HG02884 (cell line): ENCODE results near the gene RB1.
"Not testable (repeated sequence)": the region's sequence is repeated elsewhere in the genome, so short reads cannot be mapped to it uniquely, and the experiment has no call there.

ENCODE experiments used
- ATAC-seq: cut with Tn5 transposase; IDR thresholded peaks from one replicate; pipeline ENCODE4 v1.9.1; 2021; ENCODE audit warnings: mild to moderate bottlenecking, moderate library complexity; ENCODE audit not compliant: unreplicated experiment

The RB1 gene

DNA sequence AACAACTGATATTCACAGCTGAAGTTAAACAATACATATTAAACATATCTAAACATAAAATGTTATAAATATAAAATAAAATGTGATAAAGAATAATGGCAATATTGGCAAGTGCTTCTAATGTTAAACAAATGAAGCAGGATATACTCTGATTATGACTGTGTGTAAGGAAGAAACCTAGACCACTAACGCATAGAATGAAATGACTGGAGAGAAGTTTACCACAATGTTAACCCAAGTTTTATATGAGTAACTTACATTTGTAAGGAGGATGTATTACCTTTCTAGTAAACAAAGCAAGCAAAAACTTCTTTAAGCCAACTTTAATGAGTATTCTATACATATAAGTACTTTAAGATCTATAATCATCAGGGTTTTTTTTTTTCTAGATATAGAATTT, 43.0 kb downstream of the RB1 start:
- ATAC-seq, result no peak

DNA sequence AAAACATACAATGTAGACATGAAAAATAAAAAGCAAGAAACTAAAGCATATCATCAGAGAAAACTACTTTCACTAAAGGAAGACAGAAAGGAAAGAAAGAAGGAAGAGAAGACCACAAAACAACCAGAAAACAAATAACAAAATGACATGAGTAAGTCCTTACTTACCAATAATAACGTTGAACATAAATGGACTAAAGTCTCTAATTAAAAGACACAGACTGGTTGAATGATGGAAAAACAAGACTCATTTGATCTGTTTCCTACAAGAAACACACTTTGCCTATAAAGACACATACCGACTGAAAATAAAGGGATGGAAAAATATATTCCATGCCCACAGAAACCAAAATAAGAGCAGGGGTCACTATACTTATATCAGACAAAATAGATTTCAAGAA, 46.0 kb downstream of the RB1 start:
- no peak for ATAC-seq

DNA sequence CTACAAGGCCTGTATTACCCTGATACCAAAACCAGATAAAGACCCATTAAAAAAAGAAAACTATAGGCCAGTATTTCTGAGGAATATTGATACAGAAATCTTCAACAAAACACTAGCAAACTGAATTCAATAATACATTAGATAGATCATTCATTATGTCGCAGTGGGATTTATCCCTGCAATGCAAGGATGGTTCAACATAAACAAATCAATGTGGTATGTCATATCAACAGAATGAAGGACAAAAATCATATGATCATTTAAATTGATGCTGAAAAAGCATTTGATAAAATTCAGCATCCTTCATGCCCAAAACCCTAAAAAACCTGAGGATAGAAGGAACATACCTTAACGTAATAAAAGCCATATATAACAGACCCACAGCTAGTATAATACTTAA, 50.0 kb downstream of the RB1 start:
- no peak for ATAC-seq

DNA sequence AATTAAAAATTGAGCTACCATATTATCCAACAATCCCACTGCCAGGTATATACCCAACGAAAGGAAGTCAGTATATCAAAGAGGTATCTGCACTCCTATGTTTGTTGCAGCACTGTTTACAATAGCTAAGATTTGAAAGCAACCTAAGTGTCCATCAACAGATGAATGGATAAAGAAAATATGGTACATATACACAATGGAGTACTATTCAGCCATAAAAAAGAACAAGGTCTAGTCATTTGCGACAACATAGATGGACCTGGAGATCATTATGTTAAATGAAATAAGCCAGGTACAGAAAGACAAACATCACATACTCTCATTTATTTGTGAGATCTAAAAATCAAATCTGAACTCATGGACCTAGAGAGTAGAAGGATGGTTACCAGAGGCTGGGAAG, 52.0 kb downstream of the RB1 start:
- ATAC-seq, result not testable (repeated sequence)

DNA sequence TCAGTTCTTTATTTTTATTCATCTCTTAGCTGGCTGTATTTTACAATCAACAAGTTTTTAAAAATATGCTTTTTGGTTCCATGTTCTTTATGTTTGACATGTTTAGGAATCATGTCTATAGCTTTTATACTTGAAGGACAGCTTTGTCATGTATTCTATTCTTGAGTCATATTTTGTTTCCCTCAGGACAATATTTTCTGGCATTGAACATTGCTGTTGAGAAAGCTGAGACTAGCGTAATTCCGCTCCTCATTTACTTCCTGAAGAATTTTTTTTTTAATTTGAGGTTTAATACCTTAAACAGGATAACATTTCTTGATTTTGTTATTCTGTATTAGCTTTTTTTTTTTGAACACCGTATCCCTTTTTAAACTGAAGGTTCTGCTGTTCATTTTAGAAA, 53.2 kb downstream of the RB1 start:
- no peak for ATAC-seq

DNA sequence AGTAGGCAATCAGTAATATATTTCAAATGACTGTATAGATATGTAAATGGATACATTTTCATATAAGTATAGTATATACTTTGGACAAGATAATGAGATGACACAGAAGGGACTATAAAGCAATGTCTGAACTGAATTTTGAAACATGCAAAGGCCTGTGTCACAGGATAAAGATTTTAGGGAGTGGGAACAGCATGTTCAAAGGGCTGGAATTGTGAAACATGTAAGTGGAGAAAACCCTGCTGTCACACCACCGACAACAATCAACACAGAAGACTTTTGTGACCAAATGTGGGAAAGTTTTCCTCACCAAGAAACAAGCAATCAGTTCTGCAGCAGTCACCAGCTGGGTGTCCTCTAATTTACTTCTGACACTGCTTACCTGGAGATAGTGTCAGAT, 66.4 kb downstream of the RB1 start:
- ATAC-seq, result no peak

DNA sequence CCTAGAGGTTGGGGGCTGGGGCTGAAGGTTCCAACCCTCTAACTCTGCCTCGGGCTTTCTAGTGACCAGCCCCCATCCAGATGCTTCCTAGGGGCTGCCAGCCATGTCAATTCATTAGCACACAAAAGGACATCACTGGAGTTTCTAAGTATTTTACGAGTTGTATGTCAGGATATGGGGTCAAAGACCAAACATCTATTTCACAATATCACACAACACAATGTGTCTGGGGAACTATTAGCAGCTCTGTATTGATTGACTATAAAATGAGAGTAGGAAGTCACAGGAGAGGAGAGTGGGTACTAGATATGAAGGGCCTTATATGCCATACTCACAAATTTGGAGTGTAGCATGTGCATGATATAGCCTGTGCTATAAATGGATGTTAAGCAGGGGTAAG, 67.3 kb downstream of the RB1 start:
- ATAC-seq, result no peak

DNA sequence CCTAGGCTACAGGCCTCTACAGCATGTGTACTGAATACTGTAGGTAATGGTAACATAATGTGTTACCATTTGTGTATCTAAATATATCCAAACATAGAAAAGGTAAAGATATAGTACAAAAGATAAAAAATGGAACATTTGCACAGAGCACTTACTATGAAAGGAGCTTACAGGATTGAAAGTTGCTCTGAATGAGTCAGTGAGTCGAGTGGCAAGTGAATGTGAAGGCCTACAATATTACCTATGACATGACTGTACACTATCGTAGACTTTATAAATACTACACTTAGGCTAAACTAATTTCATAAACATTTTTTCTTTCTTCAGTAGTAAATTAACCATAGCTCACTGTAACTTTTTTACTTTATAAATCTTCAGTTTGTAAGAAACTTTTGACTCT, 74.3 kb downstream of the RB1 start:
- no peak for ATAC-seq

DNA sequence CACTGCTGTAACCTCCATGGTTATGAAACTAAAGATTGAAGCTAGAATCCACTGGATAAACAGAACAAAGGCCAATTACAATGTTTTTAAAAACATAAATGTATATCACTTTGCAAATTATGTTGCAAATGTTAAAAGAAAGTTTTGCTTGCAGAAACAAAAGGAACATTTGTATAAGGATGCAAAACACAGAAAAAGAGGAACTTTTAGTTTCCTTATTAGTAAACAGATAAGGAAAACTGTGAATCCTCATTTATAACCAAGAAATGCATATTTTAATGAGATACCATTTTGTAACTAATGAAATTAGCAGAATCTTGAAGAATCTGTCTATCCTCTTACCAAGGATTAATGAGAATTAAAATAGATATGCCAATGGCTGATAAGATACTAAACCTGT, 77.0 kb downstream of the RB1 start:
- ATAC-seq, result no peak

DNA sequence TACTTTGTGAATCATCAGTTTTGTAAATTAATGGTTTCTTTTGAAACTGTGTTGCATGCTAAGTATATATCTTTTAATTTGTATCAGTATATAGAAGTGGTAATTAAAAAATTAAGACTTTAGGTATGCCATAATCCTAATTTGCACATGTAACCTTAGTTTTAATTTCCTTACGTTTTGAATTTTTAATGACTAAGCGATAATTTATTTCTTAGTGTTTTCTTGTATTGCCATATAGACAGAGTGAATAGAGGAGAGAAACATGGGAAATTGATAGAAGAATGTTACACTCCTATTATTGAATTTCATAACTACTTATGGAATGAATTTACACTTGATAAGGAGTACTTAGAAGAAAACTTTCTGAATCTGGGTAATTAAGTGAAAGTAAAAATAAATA, 79.8 kb downstream of the RB1 start:
- ATAC-seq, result no peak

DNA sequence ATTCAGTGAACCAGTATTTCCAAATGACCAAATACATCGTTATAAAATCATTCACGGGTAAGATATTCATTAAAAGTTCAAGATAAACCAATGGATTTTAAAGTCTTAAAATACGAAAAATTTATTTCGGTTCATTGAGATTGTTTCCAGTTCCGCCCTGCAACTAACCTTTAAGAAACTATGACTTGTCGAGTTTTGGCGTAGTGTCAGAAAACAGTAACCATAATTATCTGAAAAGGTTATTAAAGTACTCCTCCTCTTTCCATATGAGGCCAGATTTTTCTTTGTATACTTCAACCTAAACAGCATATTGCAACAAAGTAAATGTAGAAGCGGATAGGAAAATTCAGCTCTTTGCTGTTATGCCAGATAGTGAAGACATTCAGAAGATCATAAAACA, 83.3 kb downstream of the RB1 start:
- ATAC-seq, result no peak

DNA sequence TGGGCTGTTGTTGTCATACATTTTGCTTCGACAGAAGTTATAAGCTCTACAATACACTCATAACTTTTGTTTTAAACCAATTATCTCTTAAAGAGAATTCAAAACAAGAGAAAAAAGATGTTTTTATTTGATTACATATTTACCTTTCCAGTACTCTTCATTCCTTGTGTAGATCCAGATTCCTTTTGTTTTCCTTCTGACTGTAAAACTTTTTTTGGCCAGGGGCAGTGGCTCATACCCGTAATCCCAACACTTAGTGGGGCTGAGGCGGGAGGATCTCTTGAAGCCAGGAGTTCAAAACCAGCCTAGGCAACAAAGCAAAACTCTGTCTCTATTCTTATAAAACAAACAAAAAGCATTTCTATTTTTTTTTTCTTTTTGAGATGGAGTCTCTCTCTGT, 87.7 kb downstream of the RB1 start:
- ATAC-seq, result no peak

DNA sequence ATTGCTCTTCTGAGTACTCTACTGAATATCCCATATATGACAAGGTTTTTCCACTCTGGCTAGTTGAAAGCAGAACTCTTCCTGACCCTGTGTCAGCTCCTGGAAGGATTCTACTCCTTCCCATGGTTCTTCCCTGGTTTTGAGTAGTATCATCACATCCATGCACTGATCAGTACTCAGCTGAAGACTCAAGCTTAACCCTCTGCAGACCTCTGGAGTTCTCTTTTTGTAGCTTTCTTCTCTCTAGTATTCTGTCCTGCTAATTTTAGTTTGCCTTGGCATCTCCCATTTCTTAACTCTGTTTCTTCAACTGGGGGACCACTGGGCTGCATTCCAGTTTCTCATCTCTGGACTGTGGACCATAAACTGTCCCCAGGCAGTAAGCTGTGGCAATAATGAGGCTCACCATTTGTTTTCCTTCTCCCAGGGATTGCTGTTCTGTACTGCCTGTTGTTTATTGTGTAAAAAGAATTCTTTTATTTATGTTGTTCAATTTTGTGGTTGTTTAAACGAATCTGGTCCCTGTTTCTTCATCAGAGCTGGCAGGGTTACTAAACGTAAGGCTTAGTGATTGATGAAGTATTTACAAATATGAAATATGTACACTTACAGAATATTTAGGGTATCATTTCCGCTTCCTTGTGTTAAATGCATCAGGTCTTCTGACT, 89.6 kb downstream of the RB1 start:
- ATAC-seq, result no peak

DNA sequence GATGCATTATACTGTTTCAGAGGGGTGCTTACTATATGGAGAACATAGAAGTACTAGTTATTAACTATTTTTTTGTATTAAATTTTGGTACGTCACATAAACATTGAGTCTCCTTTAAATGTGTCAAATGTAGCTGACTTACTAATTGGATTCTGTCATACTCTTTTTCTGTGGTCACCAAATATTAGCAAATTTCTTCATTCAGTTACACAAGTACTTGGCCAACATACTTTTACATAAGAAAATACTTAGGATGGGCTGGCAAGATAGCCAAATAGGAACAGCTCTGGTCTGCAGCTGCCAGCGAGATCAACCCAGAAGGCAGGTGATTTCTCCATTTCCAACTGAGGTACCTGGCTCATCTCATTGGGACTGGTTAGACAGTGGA, 90.1 kb downstream of the RB1 start:
- ATAC-seq, result no peak

DNA sequence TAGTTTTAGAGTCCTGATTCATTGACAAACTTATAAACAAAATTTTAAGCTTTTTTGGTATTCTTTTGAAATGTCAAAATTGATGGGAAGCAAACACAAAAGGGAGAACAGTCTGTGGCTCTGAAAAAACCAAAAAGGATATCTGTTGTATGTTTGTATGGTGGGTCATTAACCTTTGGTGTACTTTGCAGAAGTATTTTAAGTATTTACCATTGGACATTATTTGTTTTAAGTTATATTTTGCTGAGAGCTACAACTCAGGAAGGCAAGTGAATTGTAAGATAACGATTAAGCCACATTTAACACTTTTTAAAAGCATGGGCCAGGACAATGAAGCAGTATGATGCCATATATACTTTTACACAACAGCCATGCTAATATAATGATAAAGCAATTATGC, 94.2 kb downstream of the RB1 start:
- no peak for ATAC-seq

DNA sequence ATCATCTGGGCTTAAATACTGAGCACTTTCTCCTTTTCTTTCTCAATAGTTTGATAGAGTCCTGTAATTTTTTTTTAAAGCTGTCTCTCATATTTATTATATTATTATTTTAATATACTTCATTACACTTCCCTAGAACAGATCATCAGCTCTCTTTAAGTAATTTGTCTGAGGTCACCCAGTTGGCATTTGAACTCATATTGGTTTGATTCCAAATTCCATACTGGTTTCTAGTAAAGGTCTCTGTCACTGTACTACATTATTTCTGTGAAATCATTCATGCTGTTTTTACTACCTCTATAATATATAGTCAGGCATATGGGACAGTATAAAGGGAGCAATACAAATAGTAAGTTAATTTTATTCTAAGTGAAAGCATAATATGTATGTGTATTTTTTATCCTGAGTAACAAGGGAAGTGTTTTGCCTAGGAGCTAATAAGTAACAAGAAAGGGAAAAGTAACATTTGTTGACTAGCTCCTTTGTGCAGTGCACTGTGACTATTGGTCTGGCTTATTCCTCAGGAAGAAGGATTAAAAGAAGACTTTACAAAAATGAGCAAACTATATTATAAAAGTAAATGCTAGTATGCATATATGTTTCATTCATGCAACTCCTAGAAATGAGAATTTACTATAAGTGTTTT, 95.0 kb downstream of the RB1 start:
- ATAC-seq, result no peak

DNA sequence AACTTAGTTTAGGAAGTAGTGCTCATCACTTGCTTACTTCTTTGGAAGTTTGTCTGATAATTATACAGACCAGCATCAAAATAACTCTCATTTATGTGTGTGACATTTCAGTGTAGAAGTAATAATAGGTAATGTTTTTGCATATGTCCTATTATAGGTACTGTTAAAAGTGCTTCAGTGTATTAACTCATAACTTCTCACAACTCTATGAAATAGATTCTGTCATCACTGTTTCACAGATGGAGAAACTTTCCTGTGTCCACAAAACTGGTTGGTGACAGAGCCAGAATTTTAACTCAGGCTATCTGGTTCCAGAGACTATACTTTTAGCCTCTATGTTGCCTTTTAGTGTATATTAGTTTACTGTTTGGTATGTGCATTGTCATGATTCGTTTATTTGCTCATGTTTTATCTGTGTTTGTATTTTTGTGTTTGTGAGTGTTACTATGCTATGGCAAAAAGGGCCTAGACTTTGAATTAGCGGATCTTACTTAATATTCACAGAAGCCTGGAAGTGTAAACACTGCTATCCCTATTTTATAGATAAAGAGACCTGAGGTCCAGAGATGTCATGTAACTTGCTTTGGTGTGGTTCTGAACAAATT, 96.6 kb downstream of the RB1 start:
- no peak for ATAC-seq

DNA sequence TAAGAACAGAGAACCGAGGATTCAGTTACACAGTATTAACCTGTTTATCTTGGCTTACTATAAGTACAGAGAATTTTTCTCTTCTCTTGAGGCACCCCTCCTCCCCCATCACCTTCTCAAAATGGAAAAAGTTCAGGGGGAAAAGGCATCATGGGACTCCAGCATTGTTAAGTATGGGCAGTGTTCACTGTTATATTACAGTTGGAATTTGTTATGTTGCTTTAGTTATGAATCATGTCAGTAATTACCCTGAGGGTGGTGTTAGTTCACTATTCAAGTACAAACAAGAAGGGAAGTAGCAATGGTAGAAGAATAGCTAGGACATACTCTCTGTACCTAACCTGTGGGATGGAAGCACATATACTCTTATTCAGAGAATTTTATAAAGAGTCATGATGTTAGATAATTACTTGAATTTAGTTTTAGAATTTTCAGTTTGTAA, 97.3 kb downstream of the RB1 start:
- no peak for ATAC-seq

DNA sequence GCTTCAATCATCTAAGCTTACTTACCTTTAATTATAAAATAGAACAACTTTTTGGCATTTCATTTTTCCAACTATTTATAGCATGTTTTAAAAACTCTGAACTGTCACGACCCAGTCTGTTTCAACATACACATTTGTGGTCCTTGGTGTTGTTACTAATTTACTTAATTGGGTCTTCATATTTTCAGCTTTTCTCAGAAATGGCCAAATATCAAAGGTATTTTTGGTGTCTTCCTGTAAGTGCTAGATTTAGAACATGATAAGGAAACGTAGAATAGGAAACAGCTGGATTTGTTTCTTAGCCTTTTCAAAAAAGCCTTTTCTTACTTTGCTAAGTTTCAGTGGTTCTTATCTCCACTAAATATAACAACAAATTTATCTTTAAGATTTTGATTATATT, 97.9 kb downstream of the RB1 start:
- ATAC-seq, result no peak

DNA sequence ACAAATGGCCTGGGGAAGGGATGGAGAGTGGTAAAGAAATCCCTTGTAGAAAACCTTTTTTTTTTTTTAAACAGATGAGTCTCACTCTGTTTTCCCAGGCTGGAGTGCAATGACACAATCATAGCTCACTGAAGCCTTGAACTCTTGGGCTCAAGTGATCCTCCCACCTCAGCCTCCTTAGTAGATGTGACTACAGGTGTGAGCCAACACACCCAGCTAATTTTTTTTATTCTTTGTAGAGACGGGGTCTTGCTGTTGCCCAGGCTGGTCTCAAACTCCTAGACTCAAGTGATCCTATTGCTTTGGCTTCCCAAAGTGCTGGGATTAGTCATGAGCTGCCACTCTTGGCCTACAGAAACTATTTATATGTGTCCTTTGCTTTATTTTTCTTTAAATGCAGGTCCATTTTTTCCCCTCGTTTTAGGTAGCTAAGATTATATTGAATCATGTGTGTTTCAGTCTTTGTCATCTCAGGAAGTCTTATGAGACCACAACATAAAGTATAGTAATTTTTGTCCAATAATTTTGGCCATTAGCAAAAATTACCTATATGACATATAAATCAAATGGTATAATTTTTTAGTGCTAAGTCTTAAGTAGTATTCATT, 98.9 kb downstream of the RB1 start:
- peak; percentile 46 for ATAC-seq

DNA sequence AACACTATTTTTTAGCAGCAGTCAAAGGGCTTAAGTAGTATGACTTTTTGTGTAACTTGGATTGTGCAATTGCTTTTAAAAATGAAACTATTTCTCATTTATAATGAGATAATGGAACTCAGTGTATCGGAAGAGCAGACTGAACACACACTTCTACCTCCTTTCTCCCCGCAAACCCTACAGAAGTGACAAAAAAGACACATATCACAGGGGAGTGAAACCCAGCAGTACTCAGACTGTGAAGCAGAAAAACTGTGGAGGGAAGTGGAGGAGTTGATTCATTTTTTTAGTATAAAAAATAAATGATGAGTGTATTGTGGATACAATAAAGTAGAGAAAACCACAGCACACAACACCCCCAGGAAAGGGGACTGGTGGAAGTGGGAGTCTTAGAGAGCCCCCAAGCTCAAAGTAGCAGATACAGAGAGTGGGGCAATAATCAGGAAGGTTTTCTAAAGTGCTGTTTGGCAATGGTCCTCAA, 99.6 kb downstream of the RB1 start:
- ATAC-seq, result peak; percentile 65

DNA sequence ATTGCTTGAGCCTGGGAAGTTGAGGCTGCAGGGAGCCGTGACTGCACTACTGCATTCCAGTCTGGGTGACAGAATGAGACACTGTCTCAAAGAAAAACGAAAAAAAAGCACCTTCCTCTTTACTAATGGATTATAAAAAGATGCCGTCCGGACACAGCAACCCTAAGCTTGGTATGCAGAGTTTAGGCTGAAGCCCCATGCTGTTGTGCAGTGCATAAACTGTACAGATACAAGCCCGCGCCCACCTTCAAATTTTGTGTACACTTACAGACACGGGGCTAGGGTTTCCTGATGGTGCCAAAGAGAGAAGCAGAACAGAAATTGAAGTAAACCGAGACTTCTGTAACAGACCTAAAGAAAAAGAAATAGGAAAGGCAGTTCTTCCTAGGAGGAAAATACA, 100.4 kb downstream of the RB1 start:
- no peak for ATAC-seq
